ENCODE results near the gene SLC38A5.

Gene SLC38A5

GRCh38 chrX:48504261-48504660, 34.2 kb upstream of the SLC38A5 start:
- no peaks in the 10 kb centered on the region for H3K9me3 Mint-ChIP-seq
- H3K36me3 Mint-ChIP-seq = no peaks in the 10 kb centered on the region
- no peak overlapping the region for H3K27ac Mint-ChIP-seq
- peaks cover under 1% of the 10 kb centered on the region for H3K4me1 Mint-ChIP-seq
- H3K4me3 Mint-ChIP-seq = no peak overlapping the region
- H3K27me3 Mint-ChIP-seq = no peaks in the 10 kb centered on the region

- no peaks in the 10 kb centered on the region for H3K36me3 Mint-ChIP-seq
- no peaks in the 10 kb centered on the region for H3K27me3 Mint-ChIP-seq
- no peaks in the 10 kb centered on the region for H3K9me3 Mint-ChIP-seq
- no peaks in the 10 kb centered on the region for H3K4me1 Mint-ChIP-seq
- H3K27ac Mint-ChIP-seq = no peak overlapping the region
- no peak overlapping the region for H3K4me3 Mint-ChIP-seq
These were observed 28.3 kb upstream of the SLC38A5 start for GRCh38 chrX:48498374-48498809.

GRCh38 chrX:48497871-48498270, 27.8 kb upstream of the SLC38A5 start:
- H3K9me3 Mint-ChIP-seq = no peaks in the 10 kb centered on the region
- H3K27ac Mint-ChIP-seq = no peak overlapping the region
- H3K27me3 Mint-ChIP-seq = no peaks in the 10 kb centered on the region
- no peaks in the 10 kb centered on the region for H3K4me1 Mint-ChIP-seq
- H3K4me3 Mint-ChIP-seq = no peak overlapping the region
- H3K36me3 Mint-ChIP-seq = no peaks in the 10 kb centered on the region

- Mint-ChIP-seq H3K9me3 (no peaks in the 10 kb centered on the region), H3K4me3 (no peak overlapping the region), H3K27me3 (no peaks in the 10 kb centered on the region), H3K36me3 (no peaks in the 10 kb centered on the region), H3K27ac (no peak overlapping the region), H3K4me1 (no peaks in the 10 kb centered on the region)
These were observed 26.6 kb upstream of the SLC38A5 start for GRCh38 chrX:48496660-48497059.

GRCh38 chrX:48493890-48494364, 23.9 kb upstream of the SLC38A5 start:
- Mint-ChIP-seq H3K4me3 (no peak overlapping the region), H3K27me3 (no peaks in the 10 kb centered on the region), H3K9me3 (no peaks in the 10 kb centered on the region), H3K36me3 (no peaks in the 10 kb centered on the region), H3K4me1 (no peaks in the 10 kb centered on the region), H3K27ac (no peak overlapping the region)

- H3K27me3 Mint-ChIP-seq = no peaks in the 10 kb centered on the region
- H3K36me3 Mint-ChIP-seq = no peaks in the 10 kb centered on the region
- H3K4me1 Mint-ChIP-seq = no peaks in the 10 kb centered on the region
- H3K27ac Mint-ChIP-seq = no peak overlapping the region
- no peak overlapping the region for H3K4me3 Mint-ChIP-seq
- no peaks in the 10 kb centered on the region for H3K9me3 Mint-ChIP-seq
These were observed 22.3 kb upstream of the SLC38A5 start for GRCh38 chrX:48492293-48492910.

GRCh38 chrX:48491809-48492208, 21.7 kb upstream of the SLC38A5 start:
- H3K36me3 Mint-ChIP-seq = no peaks in the 10 kb centered on the region
- H3K9me3 Mint-ChIP-seq = no peaks in the 10 kb centered on the region
- no peaks in the 10 kb centered on the region for H3K27me3 Mint-ChIP-seq
- H3K4me3 Mint-ChIP-seq = no peak overlapping the region
- no peaks in the 10 kb centered on the region for H3K4me1 Mint-ChIP-seq
- no peak overlapping the region for H3K27ac Mint-ChIP-seq

- H3K27ac Mint-ChIP-seq = no peak overlapping the region
- H3K27me3 Mint-ChIP-seq = no peaks in the 10 kb centered on the region
- H3K4me3 Mint-ChIP-seq = no peak overlapping the region
- H3K36me3 Mint-ChIP-seq = no peaks in the 10 kb centered on the region
- no peaks in the 10 kb centered on the region for H3K9me3 Mint-ChIP-seq
- H3K4me1 Mint-ChIP-seq = no peaks in the 10 kb centered on the region
These were observed 20.6 kb upstream of the SLC38A5 start for GRCh38 chrX:48490661-48491060.

GRCh38 chrX:48489892-48490291, 19.8 kb upstream of the SLC38A5 start:
- no peak overlapping the region for H3K27ac Mint-ChIP-seq
- H3K9me3 Mint-ChIP-seq = no peaks in the 10 kb centered on the region
- no peaks in the 10 kb centered on the region for H3K36me3 Mint-ChIP-seq
- H3K4me3 Mint-ChIP-seq = no peak overlapping the region
- no peaks in the 10 kb centered on the region for H3K27me3 Mint-ChIP-seq
- no peaks in the 10 kb centered on the region for H3K4me1 Mint-ChIP-seq

- no peaks in the 10 kb centered on the region for H3K36me3 Mint-ChIP-seq
- H3K4me3 Mint-ChIP-seq = no peak overlapping the region
- no peaks in the 10 kb centered on the region for H3K9me3 Mint-ChIP-seq
- H3K27me3 Mint-ChIP-seq = no peaks in the 10 kb centered on the region
- no peak overlapping the region for H3K27ac Mint-ChIP-seq
- H3K4me1 Mint-ChIP-seq = no peaks in the 10 kb centered on the region
These were observed 19.2 kb upstream of the SLC38A5 start for GRCh38 chrX:48489296-48489695.

- H3K27ac Mint-ChIP-seq = no peak overlapping the region
- no peaks in the 10 kb centered on the region for H3K27me3 Mint-ChIP-seq
- no peaks in the 10 kb centered on the region for H3K4me1 Mint-ChIP-seq
- H3K36me3 Mint-ChIP-seq = no peaks in the 10 kb centered on the region
- H3K4me3 Mint-ChIP-seq = no peak overlapping the region
- H3K9me3 Mint-ChIP-seq = no peaks in the 10 kb centered on the region
These were observed 18.0 kb upstream of the SLC38A5 start for GRCh38 chrX:48488034-48488433.

GRCh38 chrX:48487362-48487798, 17.3 kb upstream of the SLC38A5 start:
- Mint-ChIP-seq H3K4me3 (no peak overlapping the region), H3K9me3 (no peaks in the 10 kb centered on the region), H3K27me3 (no peaks in the 10 kb centered on the region)

GRCh38 chrX:48482526-48482925, 12.5 kb upstream of the SLC38A5 start:
- Mint-ChIP-seq H3K4me3 (no peak overlapping the region), H3K9me3 (no peaks in the 10 kb centered on the region), H3K27ac (no peak overlapping the region), H3K27me3 (no peaks in the 10 kb centered on the region), H3K4me1 (peaks cover 15% of the 10 kb centered on the region), H3K36me3 (peaks cover 10% of the 10 kb centered on the region)

More at GRCh38 chrX:48487362-48487798, 17.3 kb upstream of the SLC38A5 start:
- Mint-ChIP-seq H3K36me3 (no peaks in the 10 kb centered on the region), H3K4me1 (no peaks in the 10 kb centered on the region), H3K27ac (no peak overlapping the region)

GRCh38 chrX:48480583-48480982, 10.5 kb upstream of the SLC38A5 start:
- Mint-ChIP-seq H3K9me3 (no peaks in the 10 kb centered on the region), H3K27ac (peak overlapping the region; percentile 93), H3K4me1 (peaks cover 24% of the 10 kb centered on the region), H3K36me3 (peaks cover 14% of the 10 kb centered on the region), H3K27me3 (no peaks in the 10 kb centered on the region), H3K4me3 (no peak overlapping the region)

- H3K36me3 Mint-ChIP-seq = peaks cover 14% of the 10 kb centered on the region
- peaks cover 25% of the 10 kb centered on the region for H3K4me1 Mint-ChIP-seq
- peak overlapping the region; percentile 93 for H3K27ac Mint-ChIP-seq
- no peaks in the 10 kb centered on the region for H3K9me3 Mint-ChIP-seq
- no peak overlapping the region for H3K4me3 Mint-ChIP-seq
- no peaks in the 10 kb centered on the region for H3K27me3 Mint-ChIP-seq
These were observed 10.1 kb upstream of the SLC38A5 start for GRCh38 chrX:48480142-48480541.

- Mint-ChIP-seq H3K27ac (peak overlapping the region; percentile 76), H3K4me3 (no peak overlapping the region), H3K9me3 (no peaks in the 10 kb centered on the region), H3K27me3 (no peaks in the 10 kb centered on the region), H3K4me1 (peaks cover 27% of the 10 kb centered on the region), H3K36me3 (peaks cover 14% of the 10 kb centered on the region)
These were observed 8.7 kb upstream of the SLC38A5 start for GRCh38 chrX:48478806-48479205.

Measured in activated naive CD4-positive, alpha-beta T cell treated with anti-CD3 and anti-CD28 coated beads, Interleukin-2, amount 50 U/mL, for 24 hours (primary cell).